Measurements from ENCODE around the gene ADK.
"Not testable (repeated sequence)": the region's sequence is repeated elsewhere in the genome, so short reads cannot be mapped to it uniquely, and the experiment has no call there.

ADK gene

DNA sequence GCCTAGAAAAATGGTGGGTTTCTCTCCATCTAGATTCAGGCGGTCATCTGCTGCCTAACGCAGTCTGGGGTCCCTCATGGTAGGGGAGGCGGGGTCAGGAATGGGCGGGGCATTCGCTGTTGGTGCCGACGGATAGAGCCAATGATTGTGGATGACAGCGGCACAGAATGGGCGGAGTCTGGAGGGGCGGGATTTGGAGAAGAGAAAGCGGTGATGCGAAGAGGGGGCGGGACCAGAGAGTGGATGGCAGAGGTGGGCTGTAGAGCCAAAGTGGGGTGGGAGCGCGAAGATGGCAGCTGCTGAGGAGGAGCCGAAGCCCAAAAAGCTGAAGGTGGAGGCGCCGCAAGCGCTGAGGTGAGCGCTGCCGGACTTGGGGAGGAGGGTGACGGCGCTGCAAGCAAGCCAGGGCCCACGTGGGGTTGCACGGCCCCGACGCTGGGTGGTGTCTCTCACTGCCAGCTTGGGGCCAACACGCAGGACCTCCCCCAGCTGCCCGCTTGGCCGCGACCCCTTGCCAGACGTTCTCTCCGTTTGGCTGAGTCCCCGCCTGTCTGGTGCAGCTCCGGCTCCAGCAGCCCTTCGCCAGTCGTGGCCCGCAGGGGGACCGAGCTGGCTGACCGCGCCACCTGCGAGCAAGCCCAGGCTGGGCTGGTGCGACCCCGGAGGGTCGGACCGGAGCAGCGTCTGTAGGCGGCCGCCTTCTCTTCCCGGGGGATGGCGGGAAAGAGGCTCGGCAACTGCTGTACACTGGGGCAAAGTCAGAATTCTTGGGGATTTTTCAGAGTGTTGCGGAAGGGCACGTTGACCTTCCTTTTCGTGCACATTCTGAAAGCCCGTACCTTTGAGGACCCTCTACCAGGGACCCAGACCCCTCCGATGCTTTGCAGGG is at the start of gene ADK:
Gene ADK, plus strand, starts transcription at position 232 of the 889 bp plus-strand sequence. Its CDS starts 58 bp downstream, at position 290.
- peak; percentile 99 for DNase-seq

DNA sequence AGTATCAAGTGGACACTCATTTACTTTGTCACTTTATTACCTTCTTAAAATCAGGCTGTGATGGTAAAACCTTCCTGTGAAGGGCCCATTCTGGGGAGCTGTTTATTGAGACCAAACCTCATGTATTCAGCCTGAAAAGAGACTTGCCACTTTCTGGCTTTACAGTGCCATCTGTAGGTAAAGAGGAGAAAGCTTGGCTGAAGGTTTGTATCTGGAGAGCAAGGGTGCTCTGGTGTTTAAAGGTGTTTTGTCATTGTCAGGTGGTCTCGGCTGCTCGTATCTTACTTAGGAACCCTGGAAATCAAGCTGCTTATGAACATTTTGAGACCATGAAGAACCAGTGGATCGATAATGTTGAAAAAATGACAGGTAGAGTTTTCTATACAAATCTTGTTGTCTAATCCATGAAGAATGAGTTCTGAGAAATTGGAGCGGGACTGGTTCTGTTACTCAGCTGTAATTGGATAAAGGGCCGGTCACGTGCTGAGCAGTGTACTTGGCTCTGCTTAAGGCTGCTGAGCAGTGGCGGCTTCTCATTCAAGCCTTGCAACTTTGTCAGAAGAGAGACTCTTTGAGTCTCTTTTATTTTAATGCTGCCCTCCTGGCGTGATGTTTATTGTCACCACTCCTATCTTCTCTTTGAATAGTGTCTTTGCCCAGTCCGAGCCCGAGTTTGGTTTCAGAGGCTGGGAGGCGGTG is 47.3 kb upstream of the ADK start:
- DNase-seq: no peak

DNA sequence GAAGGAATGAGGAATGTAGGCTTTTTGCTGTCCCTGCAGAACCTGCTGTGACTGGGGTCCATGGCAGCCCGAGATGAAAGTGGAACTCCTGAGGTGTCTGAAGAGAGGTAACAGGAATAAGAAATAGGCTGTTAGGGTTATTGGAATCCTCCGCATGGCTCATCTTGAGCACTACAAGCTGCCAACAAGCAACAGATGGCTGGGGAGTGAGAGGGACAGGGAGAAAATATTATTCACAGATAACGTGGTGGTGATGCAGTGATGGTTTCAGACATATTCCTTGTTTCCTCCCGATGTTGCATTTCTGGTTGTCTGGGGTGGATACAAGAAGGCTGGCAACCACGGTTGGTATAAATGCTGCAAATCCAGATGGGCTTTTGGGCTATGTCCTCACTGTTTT is 46.5 kb upstream of the ADK start:
- DNase-seq: no peak

DNA sequence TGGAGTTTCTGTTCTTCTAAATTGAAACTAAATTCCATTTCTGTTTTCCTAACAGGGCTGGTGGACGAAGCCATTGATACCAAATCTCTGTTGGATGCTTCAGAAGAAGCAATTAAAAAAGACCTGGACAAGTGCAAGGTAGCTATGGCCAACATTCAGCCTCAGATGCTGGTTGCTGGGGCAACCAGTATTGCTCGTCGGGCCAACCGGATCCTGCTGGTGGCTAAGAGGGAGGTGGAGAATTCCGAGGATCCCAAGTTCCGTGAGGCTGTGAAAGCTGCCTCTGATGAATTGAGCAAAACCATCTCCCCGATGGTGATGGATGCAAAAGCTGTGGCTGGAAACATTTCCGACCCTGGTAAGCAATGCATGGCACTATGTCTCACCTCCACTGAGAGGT is 46.0 kb upstream of the ADK start:
- no peak for DNase-seq

DNA sequence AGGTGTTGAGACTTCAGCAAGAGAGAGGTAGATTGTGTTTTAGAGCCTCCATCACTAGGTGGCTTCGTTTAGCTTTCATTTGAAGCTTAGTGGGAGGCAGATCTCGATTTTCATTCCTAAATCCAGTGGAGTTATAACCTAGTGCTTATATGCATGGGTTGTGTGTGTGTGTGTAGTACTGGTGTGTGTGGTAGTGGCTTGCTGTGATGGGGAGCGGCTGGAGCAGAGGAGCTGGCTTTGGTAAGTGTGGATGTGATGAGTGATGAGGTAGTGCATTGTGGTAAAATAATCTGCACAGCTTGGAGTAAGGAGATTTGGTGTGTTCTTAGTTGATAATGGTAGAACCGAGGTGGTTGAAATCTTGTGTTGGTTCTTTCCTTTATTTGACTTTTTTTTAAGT is 43.6 kb upstream of the ADK start:
- DNase-seq: no peak

- DNase-seq: no peak
Measured at GRCh38 chr10:74109452-74109851, 41.6 kb upstream of the ADK start.

DNA sequence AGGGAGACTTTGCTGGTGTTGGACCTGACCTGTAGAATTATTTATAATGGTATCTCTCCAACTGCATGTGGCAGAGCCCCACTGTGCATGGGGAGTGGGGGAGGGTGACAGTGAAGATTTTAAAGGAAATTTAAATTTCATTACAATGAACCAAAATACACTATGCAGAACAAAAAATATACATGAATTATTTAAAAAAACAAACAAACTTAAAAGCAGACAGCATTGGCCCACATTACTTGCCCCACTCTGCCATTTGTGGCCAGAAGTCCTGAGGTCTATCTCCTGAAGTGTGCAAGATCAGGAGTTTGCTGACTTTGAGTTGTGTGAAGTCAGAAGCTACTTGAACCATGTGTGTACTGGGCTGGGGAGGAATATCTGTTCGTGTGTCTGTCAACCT is 40.9 kb upstream of the ADK start:
- no peak for DNase-seq

DNA sequence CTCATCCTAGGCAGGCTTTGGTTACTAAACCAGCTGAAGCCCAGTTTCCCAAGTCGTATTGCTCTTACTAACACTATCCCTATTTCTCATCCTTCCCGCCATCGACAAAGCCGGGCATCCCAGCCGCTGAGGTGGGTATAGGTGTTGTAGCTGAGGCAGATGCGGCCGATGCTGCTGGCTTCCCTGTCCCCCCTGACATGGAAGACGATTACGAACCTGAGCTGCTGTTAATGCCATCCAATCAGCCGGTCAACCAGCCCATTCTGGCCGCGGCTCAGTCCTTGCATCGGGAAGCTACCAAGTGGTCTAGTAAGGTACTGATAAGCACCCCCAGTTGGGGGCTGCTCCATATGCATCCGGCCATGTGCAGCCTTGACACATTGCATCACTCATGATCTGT is 39.2 kb upstream of the ADK start:
- no peak for DNase-seq

GRCh38 chr10:74113546-74113945 is 37.5 kb upstream of the ADK start:
- no peak for DNase-seq

DNA sequence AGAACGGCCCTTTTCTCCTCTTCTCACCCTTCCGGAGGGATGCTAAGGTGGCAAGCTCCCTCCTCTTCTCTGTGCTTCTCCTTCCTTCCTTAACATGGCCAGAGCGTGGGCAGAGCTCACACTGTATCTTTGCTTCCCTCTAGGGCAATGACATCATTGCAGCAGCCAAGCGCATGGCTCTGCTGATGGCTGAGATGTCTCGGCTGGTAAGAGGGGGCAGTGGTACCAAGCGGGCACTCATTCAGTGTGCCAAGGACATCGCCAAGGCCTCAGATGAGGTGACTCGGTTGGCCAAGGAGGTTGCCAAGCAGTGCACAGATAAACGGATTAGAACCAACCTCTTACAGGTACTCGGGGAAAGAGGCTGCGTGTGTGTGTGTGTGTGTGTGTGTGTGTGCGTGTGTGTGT is 37.0 kb upstream of the ADK start:
- no peak for DNase-seq

DNA sequence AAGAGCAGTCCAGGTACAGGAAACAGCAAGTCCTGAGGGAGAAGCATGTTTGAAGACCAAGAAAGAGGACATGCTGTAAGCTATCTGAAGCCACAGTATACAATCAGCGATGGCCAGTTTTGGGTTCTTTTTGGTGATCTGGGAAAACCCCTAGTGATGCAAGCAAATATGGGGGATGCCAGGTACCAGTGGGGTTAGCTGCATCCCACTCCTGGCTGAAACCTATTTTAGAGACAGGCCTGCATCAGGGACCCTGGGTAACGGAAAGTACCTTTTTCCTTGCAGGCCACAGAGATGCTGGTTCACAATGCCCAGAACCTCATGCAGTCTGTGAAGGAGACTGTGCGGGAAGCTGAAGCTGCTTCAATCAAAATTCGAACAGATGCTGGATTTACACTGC is 33.3 kb upstream of the ADK start:
- DNase-seq: no peak

DNA sequence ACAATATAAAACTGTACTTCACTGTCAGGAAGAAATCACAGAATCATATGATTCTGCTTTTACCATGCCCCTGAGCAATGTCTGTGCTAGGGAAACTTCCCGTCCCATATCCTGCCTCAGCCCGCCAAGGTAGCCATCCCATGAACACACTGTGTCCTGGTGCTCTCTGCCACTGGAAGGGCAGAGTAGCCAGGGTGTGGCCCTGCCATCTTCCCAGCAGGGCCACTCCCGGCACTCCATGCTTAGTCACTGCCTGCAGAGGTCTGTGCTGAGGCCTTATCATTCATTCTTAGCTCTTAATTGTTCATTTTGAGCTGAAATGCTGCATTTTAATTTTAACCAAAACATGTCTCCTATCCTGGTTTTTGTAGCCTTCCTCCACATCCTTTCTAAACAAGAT is 32.2 kb upstream of the ADK start:
- DNase-seq: no peak

GRCh38 chr10:74120911-74121310 is 30.1 kb upstream of the ADK start:
- DNase-seq: no peak

DNA sequence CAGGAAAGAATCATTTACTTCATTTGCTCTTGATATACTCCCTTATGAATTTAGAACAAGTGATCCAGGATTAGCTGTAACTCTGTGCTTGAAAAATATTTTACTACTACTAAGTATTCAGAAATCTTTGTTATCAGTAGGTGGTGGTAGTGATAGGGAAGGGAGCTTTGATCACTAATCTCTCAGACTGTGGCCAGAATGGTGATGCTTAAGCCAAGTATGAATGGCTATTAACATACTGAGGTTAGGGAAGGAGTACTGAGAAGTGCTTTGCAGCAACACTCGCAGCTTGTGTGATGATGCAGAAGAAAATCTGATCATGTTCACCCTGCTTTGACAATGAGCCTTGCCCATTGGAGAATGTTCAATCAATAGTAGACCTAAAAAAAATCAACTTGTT is 29.7 kb upstream of the ADK start:
- no peak for DNase-seq

- DNase-seq: no peak
Measured at GRCh38 chr10:74122060-74122459, 29.0 kb upstream of the ADK start.

DNA sequence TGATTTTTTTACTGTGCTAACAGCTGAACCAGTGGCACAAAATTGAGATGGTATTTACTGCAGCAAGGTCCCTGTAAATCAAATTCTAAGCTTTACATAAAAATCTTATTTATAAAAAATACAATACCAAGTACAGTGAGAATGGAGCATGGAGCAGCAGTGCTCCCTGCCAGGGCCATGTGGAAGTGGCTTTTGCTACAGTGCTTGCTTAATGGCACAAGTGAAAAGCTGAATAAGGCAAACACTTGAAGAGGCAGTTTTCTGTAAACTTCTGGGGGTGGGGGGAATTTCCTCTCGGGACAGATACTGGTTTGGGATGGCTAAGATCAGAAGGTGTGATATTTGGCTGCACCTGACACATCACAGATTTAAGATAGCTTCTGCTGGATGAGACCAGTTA is 27.9 kb upstream of the ADK start:
- DNase-seq: no peak

DNA sequence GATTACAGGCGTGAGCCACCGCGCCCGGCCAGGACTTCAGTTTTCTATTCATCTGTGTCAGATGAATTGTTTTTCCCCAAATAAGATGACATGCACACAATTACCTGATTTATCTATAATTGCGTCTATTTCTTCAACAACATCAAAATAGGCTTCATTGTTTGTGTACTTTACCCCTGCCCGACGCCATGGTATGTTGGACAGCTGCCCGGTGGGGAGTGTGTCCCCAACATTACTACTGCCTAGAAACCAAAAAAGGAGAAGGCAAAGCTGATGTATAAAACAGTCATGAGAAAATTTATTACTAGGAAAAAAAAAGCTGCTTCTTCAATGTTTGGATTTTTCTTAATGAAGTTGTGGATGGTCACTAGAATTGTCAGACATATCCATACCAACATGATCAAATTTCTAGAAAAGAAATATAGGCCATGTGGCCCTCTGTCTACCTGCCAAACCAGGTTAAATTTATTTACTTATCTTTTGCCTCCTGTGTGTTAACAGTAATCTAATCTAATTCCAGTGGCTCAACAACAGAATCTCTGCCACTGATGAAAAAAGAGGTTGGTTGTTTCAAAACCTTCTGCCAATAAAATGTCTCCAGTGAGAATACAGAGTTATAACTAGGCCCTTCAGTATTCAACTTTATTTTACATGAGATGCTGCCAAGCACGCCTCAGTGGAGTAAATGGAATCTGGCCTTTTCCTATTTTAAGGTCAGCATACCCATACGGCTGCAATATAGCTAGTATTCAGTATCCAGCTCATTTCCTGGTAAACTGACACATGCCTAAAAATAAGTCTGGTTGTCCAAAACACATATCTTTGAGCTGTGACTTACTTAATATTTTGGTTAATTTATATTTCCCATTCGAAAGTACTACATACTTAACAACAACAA is 16.8 kb upstream of the ADK start:
- peak; percentile 18 for DNase-seq

DNA sequence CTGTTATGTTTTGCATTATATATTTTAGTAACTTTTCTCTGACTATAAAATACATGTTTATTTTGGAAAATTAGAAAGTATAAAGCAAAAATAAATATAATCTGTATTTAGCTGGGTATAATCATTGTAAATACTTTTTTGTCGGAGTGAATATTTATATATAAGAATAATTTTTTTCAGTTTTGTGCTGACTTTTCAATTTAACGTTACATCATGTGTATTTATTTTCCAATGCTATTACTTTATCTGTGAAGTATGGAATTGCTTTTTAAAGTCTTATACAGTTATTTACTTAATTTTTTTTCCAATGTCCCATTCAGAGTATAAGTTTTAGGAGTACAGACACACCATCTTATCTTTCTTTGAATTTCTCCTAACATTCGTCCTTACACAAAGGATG is 15.6 kb upstream of the ADK start:
- DNase-seq: no peak

DNA sequence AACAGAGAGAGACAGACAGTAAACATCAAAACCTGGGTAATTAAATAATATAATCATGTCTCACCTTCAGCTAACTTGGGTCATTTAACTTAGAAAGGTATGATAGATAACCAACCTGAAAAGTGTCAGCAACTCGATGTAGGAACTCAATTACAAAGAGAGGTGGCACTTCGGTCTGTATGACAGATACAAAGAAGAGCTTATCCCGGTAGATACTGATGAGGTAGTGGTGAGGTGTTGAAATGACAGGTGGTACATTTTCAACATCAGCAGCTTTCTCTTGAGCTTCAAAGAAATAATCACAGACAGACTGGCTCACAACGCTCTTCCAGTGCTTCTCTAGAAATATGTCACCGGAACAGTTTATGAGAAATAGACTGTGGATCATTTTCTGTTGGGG is 13.0 kb upstream of the ADK start:
- DNase-seq: peak; percentile 4

GRCh38 chr10:74138596-74138995 is 12.4 kb upstream of the ADK start:
- not testable (repeated sequence) for DNase-seq

DNA sequence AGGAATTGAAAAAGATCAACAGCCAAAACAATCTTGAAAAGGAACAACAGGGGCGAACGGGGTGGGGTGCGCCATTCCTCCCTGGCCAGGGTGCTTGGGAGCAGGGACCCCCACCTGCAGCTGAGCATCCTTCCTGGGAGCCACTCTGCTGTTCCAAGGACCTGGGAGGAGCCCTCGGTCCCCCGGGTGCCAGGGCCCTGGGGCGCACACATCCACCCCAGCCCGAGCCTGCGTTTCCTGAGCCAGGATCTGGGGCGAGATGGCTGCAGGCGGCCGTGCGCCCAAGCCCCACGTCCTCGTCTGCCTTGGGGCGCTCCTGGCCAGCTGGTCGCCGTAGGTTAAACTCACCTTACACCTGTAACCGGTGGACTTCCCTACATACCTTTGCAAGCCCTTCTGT is 11.0 kb upstream of the ADK start:
- no peak for DNase-seq

DNA sequence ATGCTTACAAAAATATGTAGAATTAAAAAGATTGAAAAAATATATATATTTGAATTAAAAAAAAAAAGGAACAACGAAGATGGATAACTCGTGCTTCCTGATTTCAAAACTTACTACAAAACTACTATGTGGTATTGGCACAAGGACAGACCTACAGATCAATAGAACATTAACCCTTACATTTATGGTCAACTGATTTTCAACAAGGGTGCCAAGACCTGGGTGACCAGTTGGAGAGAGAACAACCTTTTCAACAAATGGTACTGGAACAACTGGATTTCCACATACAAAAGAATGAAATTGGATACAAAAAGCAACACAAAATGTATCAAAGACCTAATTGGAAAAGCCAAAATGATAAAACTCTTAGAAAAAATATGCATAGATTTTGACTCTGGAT is 10.5 kb upstream of the ADK start:
- no peak for DNase-seq

- DNase-seq: no peak
Measured at GRCh38 chr10:74145133-74145532, 5.9 kb upstream of the ADK start.

Data from NCI-H146 (cell line).